ENCODE data around the gene CAPZA2. TPM values are rescaled to one million over a fixed set of nuclear protein-coding genes. Genes with fewer than 3 reads are reported as not detected.

CAPZA2 gene
- total RNA-seq, 4 donors from 2014 or later: 45.0 to 61.2 (median 52.5) TPM

GRCh38 chr7:116863936-116864500, 1.6 kb downstream of the CAPZA2 start:
- 29% methylated on average over 9 of the region's 9 CpGs for whole genome bisulfite sequencing, 2 donors
- DNase-seq (ENCODE audit: low spot score in 2 of 2): no peak
- H3K4me3 ChIP-seq (ENCODE audit: low read depth, poor library complexity, severe bottlenecking): no peak overlapping the region
- intact Hi-C loops (cut with DNase I; ENCODE audit: low total_unique reads): no loop called here
- TF ChIP-seq CTCF (IDR thresholded peaks at IDR 0.05): no peak
- TF ChIP-seq POLR2A (IDR thresholded peaks at IDR 0.05): no peak

- intact Hi-C loops (cut with DNase I; ENCODE audit: low total_unique reads): no loop called here
- no peak for TF ChIP-seq POLR2A (IDR thresholded peaks at IDR 0.05)
- no peak for TF ChIP-seq CTCF (IDR thresholded peaks at IDR 0.05)
- no peak overlapping the region for H3K4me3 ChIP-seq (ENCODE audit: low read depth, poor library complexity, severe bottlenecking)
- DNase-seq (ENCODE audit: low spot score in 2 of 2): no peak
- WGBS, 2 donors: 89 to 92% methylated on average over 6 of the region's 6 CpGs
Observed at GRCh38 chr7:116871061-116871700, 8.8 kb downstream of the CAPZA2 start.

- intact Hi-C loops (cut with DNase I; ENCODE audit: low total_unique reads): no loop called here
- no peak overlapping the region for H3K4me3 ChIP-seq (ENCODE audit: low read depth, poor library complexity, severe bottlenecking)
- TF ChIP-seq CTCF (IDR thresholded peaks at IDR 0.05) (no peak), POLR2A (IDR thresholded peaks at IDR 0.05) (no peak)
- no peak for DNase-seq (ENCODE audit: low spot score in 2 of 2)
- WGBS, 2 donors: 37 to 40% methylated on average over 1 of the region's 1 CpG
Observed at GRCh38 chr7:116872026-116872425, 9.6 kb downstream of the CAPZA2 start.

GRCh38 chr7:116873619-116874018, 11.2 kb downstream of the CAPZA2 start:
- no peak overlapping the region for H3K4me3 ChIP-seq (ENCODE audit: low read depth, poor library complexity, severe bottlenecking)
- DNase-seq (ENCODE audit: low spot score in 2 of 2): no peak
- TF ChIP-seq POLR2A (IDR thresholded peaks at IDR 0.05) (no peak), CTCF (IDR thresholded peaks at IDR 0.05) (no peak)
- intact Hi-C loops (cut with DNase I; ENCODE audit: low total_unique reads): no loop called here
- 48 to 71% methylated on average over 1 of the region's 1 CpG for WGBS, 2 donors

- DNase-seq (ENCODE audit: low spot score in 2 of 2): no peak
- 71 to 76% methylated on average over 8 of the region's 8 CpGs for WGBS, 2 donors
- intact Hi-C loops (cut with DNase I; ENCODE audit: low total_unique reads): no loop called here
- TF ChIP-seq CTCF (IDR thresholded peaks at IDR 0.05) (no peak), POLR2A (IDR thresholded peaks at IDR 0.05) (no peak)
- no peak overlapping the region for H3K4me3 ChIP-seq (ENCODE audit: low read depth, poor library complexity, severe bottlenecking)
Observed at GRCh38 chr7:116876664-116877442, 14.5 kb downstream of the CAPZA2 start.
